ENCODE measurements around the gene DGLUCY.
A peak's percentile ranks its signal among the peaks of the same experiment; 100 is the strongest.
"Not testable (repeated sequence)": the region's sequence is repeated elsewhere in the genome, so short reads cannot be mapped to it uniquely, and the experiment has no call there.

Gene DGLUCY

GRCh38 chr14:91258011-91258618 is 144.2 kb downstream of the DGLUCY start:
- Histone ChIP-seq H3K4me3 (ENCODE audit: insufficient read length, low read depth) (no peak overlapping the region), H3K9ac (ENCODE audit: insufficient read length, low read depth) (no peak overlapping the region), H3K4me1 (ENCODE audit: insufficient read depth, insufficient read length) (peaks cover 9% of the 10 kb centered on the region), H3K9me3 (ENCODE audit: insufficient read depth, low read length) (no peaks in the 10 kb centered on the region), H3K36me3 (ENCODE audit: insufficient read depth, insufficient read length, low read length) (no peaks in the 10 kb centered on the region), H3K27me3 (ENCODE audit: insufficient read depth, insufficient read length) (peaks cover 19% of the 10 kb centered on the region)
- TF ChIP-seq YY1 (IDR thresholded peaks at IDR 0.05; ENCODE audit: insufficient read depth, insufficient read length) (no peak), ZNF274 (IDR thresholded peaks at IDR 0.05; ENCODE audit: low read depth, low read length) (no peak), SUZ12 (IDR thresholded peaks at IDR 0.05; ENCODE audit: extremely low read depth, insufficient read depth, insufficient read length) (no peak)
- DNase-seq (ENCODE audit: low read depth, low spot score): no peak

GRCh38 chr14:91258876-91259275 is 145.0 kb downstream of the DGLUCY start:
- Histone ChIP-seq H3K4me1 (ENCODE audit: insufficient read depth, insufficient read length) (peaks cover 7% of the 10 kb centered on the region), H3K9me3 (ENCODE audit: insufficient read depth, low read length) (no peaks in the 10 kb centered on the region), H3K36me3 (ENCODE audit: insufficient read depth, insufficient read length, low read length) (no peaks in the 10 kb centered on the region), H3K9ac (ENCODE audit: insufficient read length, low read depth) (no peak overlapping the region), H3K4me3 (ENCODE audit: insufficient read length, low read depth) (no peak overlapping the region), H3K27me3 (ENCODE audit: insufficient read depth, insufficient read length) (peaks cover 21% of the 10 kb centered on the region)
- TF ChIP-seq SUZ12 (IDR thresholded peaks at IDR 0.05; ENCODE audit: extremely low read depth, insufficient read depth, insufficient read length): no peak
- no peak for DNase-seq (ENCODE audit: low read depth, low spot score)

GRCh38 chr14:91261115-91261514 is 147.2 kb downstream of the DGLUCY start:
- H3K9ac ChIP-seq (ENCODE audit: insufficient read length, low read depth): no peak overlapping the region
- no peak for DNase-seq (ENCODE audit: low read depth, low spot score)
- no peaks in the 10 kb centered on the region for H3K36me3 ChIP-seq (ENCODE audit: insufficient read depth, insufficient read length, low read length)
- peaks cover 32% of the 10 kb centered on the region for H3K27me3 ChIP-seq (ENCODE audit: insufficient read depth, insufficient read length)
- no peak for TF ChIP-seq ZNF274 (IDR thresholded peaks at IDR 0.05; ENCODE audit: low read depth, low read length)
- no peak for TF ChIP-seq SUZ12 (IDR thresholded peaks at IDR 0.05; ENCODE audit: extremely low read depth, insufficient read depth, insufficient read length)
- TF ChIP-seq YY1 (IDR thresholded peaks at IDR 0.05; ENCODE audit: insufficient read depth, insufficient read length): no peak
- no peaks in the 10 kb centered on the region for H3K9me3 ChIP-seq (ENCODE audit: insufficient read depth, low read length)
- no peak overlapping the region for H3K4me3 ChIP-seq (ENCODE audit: insufficient read length, low read depth)
- H3K4me1 ChIP-seq (ENCODE audit: insufficient read depth, insufficient read length): peaks cover 4% of the 10 kb centered on the region

- Histone ChIP-seq H3K36me3 (ENCODE audit: insufficient read depth, insufficient read length, low read length) (no peaks in the 10 kb centered on the region), H3K27me3 (ENCODE audit: insufficient read depth, insufficient read length) (peaks cover 32% of the 10 kb centered on the region), H3K4me1 (ENCODE audit: insufficient read depth, insufficient read length) (peaks cover 4% of the 10 kb centered on the region), H3K9ac (ENCODE audit: insufficient read length, low read depth) (no peak overlapping the region), H3K9me3 (ENCODE audit: insufficient read depth, low read length) (no peaks in the 10 kb centered on the region), H3K4me3 (ENCODE audit: insufficient read length, low read depth) (no peak overlapping the region)
- DNase-seq (ENCODE audit: low read depth, low spot score): no peak
- no peak for TF ChIP-seq YY1 (IDR thresholded peaks at IDR 0.05; ENCODE audit: insufficient read depth, insufficient read length)
Observed at GRCh38 chr14:91261986-91262549, 148.2 kb downstream of the DGLUCY start.

- TF ChIP-seq SUZ12 (IDR thresholded peaks at IDR 0.05; ENCODE audit: extremely low read depth, insufficient read depth, insufficient read length): no peak
- TF ChIP-seq ZNF274 (IDR thresholded peaks at IDR 0.05; ENCODE audit: low read depth, low read length): no peak
- TF ChIP-seq YY1 (IDR thresholded peaks at IDR 0.05; ENCODE audit: insufficient read depth, insufficient read length): no peak
- Histone ChIP-seq H3K27me3 (ENCODE audit: insufficient read depth, insufficient read length) (peaks cover 32% of the 10 kb centered on the region), H3K4me3 (ENCODE audit: insufficient read length, low read depth) (no peak overlapping the region), H3K9me3 (ENCODE audit: insufficient read depth, low read length) (no peaks in the 10 kb centered on the region), H3K36me3 (ENCODE audit: insufficient read depth, insufficient read length, low read length) (no peaks in the 10 kb centered on the region), H3K4me1 (ENCODE audit: insufficient read depth, insufficient read length) (peaks cover 2% of the 10 kb centered on the region), H3K9ac (ENCODE audit: insufficient read length, low read depth) (no peak overlapping the region)
- DNase-seq (ENCODE audit: low read depth, low spot score): no peak
Observed at GRCh38 chr14:91263329-91263728, 149.5 kb downstream of the DGLUCY start.

- Histone ChIP-seq H3K36me3 (ENCODE audit: insufficient read depth, insufficient read length, low read length) (no peaks in the 10 kb centered on the region), H3K9me3 (ENCODE audit: insufficient read depth, low read length) (no peaks in the 10 kb centered on the region), H3K27me3 (ENCODE audit: insufficient read depth, insufficient read length) (peaks cover 32% of the 10 kb centered on the region), H3K4me3 (ENCODE audit: insufficient read length, low read depth) (peak overlapping the region; percentile 43), H3K9ac (ENCODE audit: insufficient read length, low read depth) (peak overlapping the region; percentile 61), H3K4me1 (ENCODE audit: insufficient read depth, insufficient read length) (peaks cover 2% of the 10 kb centered on the region)
- no peak for DNase-seq (ENCODE audit: low read depth, low spot score)
- TF ChIP-seq YY1 (IDR thresholded peaks at IDR 0.05; ENCODE audit: insufficient read depth, insufficient read length): no peak
- no peak for TF ChIP-seq SUZ12 (IDR thresholded peaks at IDR 0.05; ENCODE audit: extremely low read depth, insufficient read depth, insufficient read length)
- no peak for TF ChIP-seq ZNF274 (IDR thresholded peaks at IDR 0.05; ENCODE audit: low read depth, low read length)
Observed at GRCh38 chr14:91264151-91265150, 150.6 kb downstream of the DGLUCY start.

GRCh38 chr14:91265404-91265803 is 151.5 kb downstream of the DGLUCY start:
- no peak for DNase-seq (ENCODE audit: low read depth, low spot score)
- Histone ChIP-seq H3K4me1 (ENCODE audit: insufficient read depth, insufficient read length) (peaks cover 2% of the 10 kb centered on the region), H3K4me3 (ENCODE audit: insufficient read length, low read depth) (no peak overlapping the region), H3K36me3 (ENCODE audit: insufficient read depth, insufficient read length, low read length) (no peaks in the 10 kb centered on the region), H3K27me3 (ENCODE audit: insufficient read depth, insufficient read length) (peaks cover 32% of the 10 kb centered on the region), H3K9me3 (ENCODE audit: insufficient read depth, low read length) (no peaks in the 10 kb centered on the region), H3K9ac (ENCODE audit: insufficient read length, low read depth) (no peak overlapping the region)
- TF ChIP-seq YY1 (IDR thresholded peaks at IDR 0.05; ENCODE audit: insufficient read depth, insufficient read length): no peak
- TF ChIP-seq SUZ12 (IDR thresholded peaks at IDR 0.05; ENCODE audit: extremely low read depth, insufficient read depth, insufficient read length): no peak

- H3K9ac ChIP-seq (ENCODE audit: insufficient read length, low read depth): not testable (repeated sequence)
Observed at GRCh38 chr14:91266276-91266675, 152.4 kb downstream of the DGLUCY start.

More at GRCh38 chr14:91266276-91266675, 152.4 kb downstream of the DGLUCY start:
- not testable (repeated sequence) for H3K9me3 ChIP-seq (ENCODE audit: insufficient read depth, low read length); DNase-seq (ENCODE audit: low read depth, low spot score); H3K36me3 ChIP-seq (ENCODE audit: insufficient read depth, insufficient read length, low read length); H3K4me3 ChIP-seq (ENCODE audit: insufficient read length, low read depth); H3K4me1 ChIP-seq (ENCODE audit: insufficient read depth, insufficient read length)
- H3K27me3 ChIP-seq (ENCODE audit: insufficient read depth, insufficient read length): peaks cover 32% of the 10 kb centered on the region

Data from NT2/D1 (cell line).